NOMO-1 (cell line): ENCODE measurements around the gene ATG16L2.
"Not testable (repeated sequence)": the region's sequence is repeated elsewhere in the genome, so short reads cannot be mapped to it uniquely, and the experiment has no call there.

Experiments used
- DNase-seq, 2 experiments: peaks; one replicate each; lab custom pipeline; 2025; ENCODE audit not compliant: unreplicated experiment in 2 of 2; lab: John Stamatoyannopoulos, UW

ATG16L2 gene

GRCh38 chr11:72823105-72823804, 9.0 kb downstream of the ATG16L2 start:
- no peak for DNase-seq

- no peak for DNase-seq
Measured at GRCh38 chr11:72824020-72824419, 9.8 kb downstream of the ATG16L2 start.

- DNase-seq, result no peak
Measured at GRCh38 chr11:72824811-72825505, 10.7 kb downstream of the ATG16L2 start.

- no peak for DNase-seq
Measured at GRCh38 chr11:72825661-72826060, 11.4 kb downstream of the ATG16L2 start.

GRCh38 chr11:72826191-72826941, 12.2 kb downstream of the ATG16L2 start:
- DNase-seq, result no peak

- no peak for DNase-seq
Measured at GRCh38 chr11:72826942-72827480, 12.8 kb downstream of the ATG16L2 start.

- DNase-seq, result not testable (repeated sequence)
Measured at GRCh38 chr11:72827656-72828055, 13.4 kb downstream of the ATG16L2 start.

- no peak for DNase-seq
Measured at GRCh38 chr11:72828081-72828567, 13.9 kb downstream of the ATG16L2 start.

- DNase-seq, result no peak
Measured at GRCh38 chr11:72828692-72829101, 14.5 kb downstream of the ATG16L2 start.

GRCh38 chr11:72829178-72829577, 15.0 kb downstream of the ATG16L2 start:
- DNase-seq, result no peak

GRCh38 chr11:72829884-72830533, 15.8 kb downstream of the ATG16L2 start:
- DNase-seq, result no peak

- DNase-seq, result peak; percentile 33 to 49
Measured at GRCh38 chr11:72831521-72832300, 17.5 kb downstream of the ATG16L2 start.

GRCh38 chr11:72832301-72833082, 18.3 kb downstream of the ATG16L2 start:
- DNase-seq, result no peak

- DNase-seq, result no peak
Measured at GRCh38 chr11:72833083-72833733, 19.0 kb downstream of the ATG16L2 start.

- no peak for DNase-seq
Measured at GRCh38 chr11:72833811-72834493, 19.7 kb downstream of the ATG16L2 start.

GRCh38 chr11:72834905-72835304, 20.7 kb downstream of the ATG16L2 start:
- DNase-seq, result peak; percentile 36 to 76

- DNase-seq, result no peak
Measured at GRCh38 chr11:72836111-72836510, 21.9 kb downstream of the ATG16L2 start.

- no peak for DNase-seq
Measured at GRCh38 chr11:72838691-72839305, 24.6 kb downstream of the ATG16L2 start.
